NCI-H146 treated with DMSO at 0.1 percent for 48 hours (cell line): ENCODE results near the gene WIPF1.

Experiments used
- DNase-seq: peaks from one replicate; lab custom pipeline; 2025; ENCODE audit not compliant: unreplicated experiment; lab: John Stamatoyannopoulos, UW

WIPF1 gene

DNA sequence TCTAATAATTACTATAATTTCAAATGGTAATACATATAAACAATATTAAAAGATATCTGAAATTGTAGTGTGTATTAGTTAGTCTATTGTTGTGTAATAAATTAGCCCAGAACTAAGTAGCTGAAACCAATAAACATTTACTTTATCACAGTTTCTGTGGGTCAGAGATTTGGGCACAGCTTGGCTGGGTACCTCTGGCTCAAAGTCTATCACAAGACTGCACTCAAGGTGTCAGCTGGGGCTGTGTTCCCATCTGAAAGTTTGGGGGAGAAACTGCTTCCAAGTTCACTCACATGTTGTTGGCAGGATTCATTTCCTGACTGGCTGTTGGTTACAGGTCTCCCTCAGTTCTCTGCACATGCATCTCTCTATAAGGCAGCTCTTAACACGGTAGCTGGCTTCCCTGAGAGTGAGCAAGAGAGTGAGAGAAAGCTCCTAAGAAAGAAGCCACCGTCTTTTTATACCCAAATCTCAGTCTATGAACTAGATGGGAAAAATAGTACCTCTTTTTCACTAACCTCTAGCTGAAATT is 25.6 kb upstream of the WIPF1 start:
- no peak for DNase-seq

- DNase-seq, result no peak
Measured at GRCh38 chr2:174621323-174621722, 23.7 kb upstream of the WIPF1 start.

- no peak for DNase-seq
Measured at GRCh38 chr2:174618179-174618578, 20.6 kb upstream of the WIPF1 start.

DNA sequence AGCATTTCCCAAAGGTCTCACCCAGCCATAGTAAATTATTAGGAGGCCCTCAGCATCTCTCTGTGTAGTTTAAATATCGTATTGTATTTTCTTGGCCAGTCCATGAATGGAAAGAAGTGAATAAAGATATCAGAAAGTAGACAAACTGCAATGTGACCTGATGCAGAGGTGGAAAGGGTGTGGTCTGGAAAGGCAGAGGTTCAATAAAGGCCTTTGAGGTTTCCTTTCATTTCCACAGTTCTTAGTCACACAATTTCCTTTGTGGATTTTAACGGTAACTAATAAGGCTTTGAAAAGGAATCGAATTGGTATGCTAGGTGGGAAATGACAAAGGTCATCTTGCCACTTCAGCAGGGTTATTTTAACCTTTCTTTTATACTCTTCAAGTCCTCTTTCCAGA is 20.1 kb upstream of the WIPF1 start:
- DNase-seq, result no peak

DNA sequence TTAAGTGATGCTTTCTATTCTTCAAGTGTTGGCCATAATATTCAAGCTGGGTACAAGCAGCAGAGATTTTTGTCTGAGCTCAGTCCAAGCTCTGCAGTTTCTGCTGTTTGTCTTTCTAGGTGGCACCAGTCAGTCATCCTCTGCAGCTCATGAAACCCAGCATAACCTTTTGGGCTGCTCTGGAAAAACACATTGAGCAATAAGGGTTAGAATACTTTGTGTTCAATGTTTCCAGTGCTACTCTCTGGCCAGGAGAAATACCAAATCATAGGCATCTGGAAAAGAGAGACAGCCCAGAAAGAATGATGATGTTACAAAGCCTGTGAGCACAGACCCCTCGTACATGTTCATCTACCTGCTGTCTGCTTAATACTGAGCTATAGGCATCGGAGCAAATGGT is 19.5 kb upstream of the WIPF1 start:
- DNase-seq, result no peak

- no peak for DNase-seq
Measured at GRCh38 chr2:174615871-174616436, 18.4 kb upstream of the WIPF1 start.

DNA sequence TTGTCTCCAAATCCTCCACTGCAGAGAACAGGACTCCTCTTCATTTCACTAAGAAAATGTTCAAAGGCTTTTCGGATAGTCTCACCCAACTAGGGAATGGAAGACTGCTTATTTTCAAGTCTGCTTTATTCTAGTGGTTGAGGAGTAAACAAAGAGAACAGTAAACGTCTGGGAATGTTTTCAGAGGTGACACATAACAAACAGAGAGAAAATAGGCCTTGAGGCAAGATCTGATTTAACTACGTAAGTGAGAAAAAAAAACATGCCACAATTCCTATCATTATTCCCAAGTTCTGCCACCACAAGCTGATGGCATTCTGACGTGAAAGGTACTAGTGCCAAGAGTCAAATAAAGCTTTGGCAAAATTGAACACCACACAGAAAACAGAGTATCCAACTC is 16.7 kb upstream of the WIPF1 start:
- no peak for DNase-seq

- DNase-seq, result no peak
Measured at GRCh38 chr2:174613531-174613930, 15.9 kb upstream of the WIPF1 start.

DNA sequence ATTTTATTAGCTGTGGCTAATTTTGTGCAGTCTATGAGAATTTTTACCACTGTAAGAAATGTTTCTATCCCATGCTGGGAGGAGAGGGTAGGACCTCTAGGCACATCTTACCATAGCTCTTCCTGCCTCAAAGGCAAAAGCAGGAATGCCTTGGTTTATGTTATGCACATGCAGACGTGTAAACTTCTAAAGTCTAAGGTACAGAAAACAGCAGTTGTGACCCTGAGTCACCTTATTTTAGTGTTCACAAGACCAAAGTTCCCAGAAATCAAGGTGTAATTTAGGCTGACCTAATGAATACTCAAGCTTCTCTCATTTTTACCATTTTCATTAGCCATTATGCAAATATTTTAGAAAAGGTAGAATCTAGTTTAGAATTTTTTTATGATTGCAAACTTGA is 15.4 kb upstream of the WIPF1 start:
- DNase-seq, result no peak

GRCh38 chr2:174611854-174612253 is 14.2 kb upstream of the WIPF1 start:
- no peak for DNase-seq

- no peak for DNase-seq
Measured at GRCh38 chr2:174611006-174611405, 13.4 kb upstream of the WIPF1 start.

GRCh38 chr2:174610243-174610995 is 12.8 kb upstream of the WIPF1 start:
- DNase-seq, result no peak

GRCh38 chr2:174609261-174609660 is 11.7 kb upstream of the WIPF1 start:
- no peak for DNase-seq

- no peak for DNase-seq
Measured at GRCh38 chr2:174608866-174609214, 11.2 kb upstream of the WIPF1 start.

- no peak for DNase-seq
Measured at GRCh38 chr2:174607989-174608865, 10.6 kb upstream of the WIPF1 start.

DNA sequence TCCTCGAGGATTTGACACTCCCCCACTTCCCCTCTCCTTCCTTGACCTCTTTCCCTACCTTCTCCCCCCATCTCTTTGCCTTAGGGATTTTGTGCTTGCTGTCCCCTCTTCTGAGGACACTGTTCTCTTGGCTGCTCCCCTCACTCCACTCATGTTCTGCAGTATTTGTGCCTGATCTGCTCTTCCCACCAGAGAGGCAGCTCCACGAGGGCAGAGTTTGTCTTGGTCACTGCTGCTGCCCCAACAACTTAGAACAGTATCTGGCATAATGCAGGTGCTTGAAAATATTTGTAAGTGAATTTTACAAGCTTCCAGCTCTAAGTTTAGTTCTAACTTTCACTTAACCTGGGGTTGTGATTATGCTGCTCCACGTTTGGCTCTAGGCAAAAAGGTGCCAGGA is 10.0 kb upstream of the WIPF1 start:
- DNase-seq, result no peak

- no peak for DNase-seq
Measured at GRCh38 chr2:174606336-174606735, 8.7 kb upstream of the WIPF1 start.

DNA sequence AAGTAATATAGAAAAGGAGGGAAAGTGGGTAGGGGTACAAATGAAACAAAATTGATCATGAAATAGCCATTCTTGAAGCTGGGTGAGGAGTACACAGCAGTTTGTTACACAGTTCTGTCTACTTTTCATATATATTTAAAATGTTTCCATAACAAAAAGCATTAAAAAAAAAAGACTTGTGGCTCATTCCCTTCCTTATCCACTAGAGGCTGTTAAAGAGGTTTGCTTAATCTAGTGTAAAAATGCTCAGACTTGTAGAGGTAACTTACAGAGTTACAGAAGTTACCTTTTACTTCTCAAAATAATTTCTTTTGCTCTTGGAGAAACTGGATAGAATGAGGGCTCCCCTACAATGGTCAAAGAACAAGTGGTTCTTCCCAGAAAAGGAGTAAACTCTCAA is 8.1 kb upstream of the WIPF1 start:
- DNase-seq, result no peak

- peak; percentile 4 for DNase-seq
Measured at GRCh38 chr2:174603280-174603679, 5.7 kb upstream of the WIPF1 start.

GRCh38 chr2:174602745-174603144 is 5.1 kb upstream of the WIPF1 start:
- no peak for DNase-seq

DNA sequence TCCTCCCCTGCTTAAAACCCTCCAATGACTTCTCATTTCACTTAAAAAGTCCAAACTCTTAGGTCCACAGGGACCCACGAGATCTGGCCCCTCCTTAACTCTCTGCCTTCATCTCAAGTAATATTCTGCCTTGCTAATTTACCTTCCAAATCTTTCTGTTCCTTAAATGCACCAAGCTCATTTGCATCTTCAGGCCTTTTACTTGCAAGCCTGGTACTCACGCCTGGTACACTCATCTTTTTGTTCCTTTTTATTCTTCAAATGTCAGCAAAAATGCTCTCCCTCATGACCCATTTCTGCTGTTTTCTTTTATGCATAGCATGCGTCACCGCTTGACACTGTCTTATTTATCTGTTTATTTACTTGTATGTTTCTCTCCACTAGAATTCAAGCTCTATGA is 2.7 kb upstream of the WIPF1 start:
- no peak for DNase-seq
